ENCODE results near the gene USP10. TPM values are rescaled to one million over a fixed set of nuclear protein-coding genes. Genes with fewer than 3 reads are reported as not detected.

Gene USP10
- total and polyA plus RNA-seq, 4 donors, result 28.2 to 46.1 (median 42.0) TPM

DNA sequence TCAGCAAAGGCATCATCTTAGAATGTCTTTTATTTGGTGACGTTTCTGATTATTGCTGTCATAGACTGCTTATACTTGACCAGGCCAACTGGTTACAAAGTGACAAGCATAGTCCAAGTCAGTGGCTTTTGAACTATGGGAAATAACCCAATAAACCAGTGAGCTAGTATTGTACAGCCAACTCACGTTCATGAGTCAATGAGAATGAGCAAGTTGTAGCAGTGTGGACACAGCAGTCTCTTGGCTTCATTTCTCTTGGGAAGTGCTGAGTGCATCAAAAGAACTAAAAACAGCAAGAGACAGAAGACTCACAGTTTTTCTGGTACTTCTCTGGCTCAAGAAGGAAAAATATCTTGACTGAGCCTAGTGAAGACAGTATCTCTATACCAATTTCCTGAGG is 83.0 kb downstream of the USP10 start:
- H3K27me3 ChIP-seq (ENCODE audit: control insufficient read depth in 4 of 4, insufficient read depth in 4 of 4, low read length in 3 of 4), result no peaks in the 10 kb centered on the region
- H3K9me3 ChIP-seq (ENCODE audit: control insufficient read depth in 4 of 4, low read length in 3 of 4), result no peaks in the 10 kb centered on the region
- H3K9ac ChIP-seq (ENCODE audit: low read depth in 1 of 2, low read length in 2 of 2), result no peak overlapping the region
- H3K36me3 ChIP-seq (ENCODE audit: control insufficient read depth in 4 of 4, insufficient read depth in 3 of 4, low read depth in 1 of 4, low read length in 3 of 4), result peaks cover 2 to 12% (median 6%) of the 10 kb centered on the region in 4 donors
- TF ChIP-seq HNF4G (IDR thresholded peaks at IDR 0.05), result no peak
- no peak for TF ChIP-seq RAD21 (IDR thresholded peaks at IDR 0.05)
- no peak for TF ChIP-seq SP1 (IDR thresholded peaks at IDR 0.05)
- TF ChIP-seq FOXA1 (IDR thresholded peaks at IDR 0.05), result no peak
- TF ChIP-seq, protein P1, sequence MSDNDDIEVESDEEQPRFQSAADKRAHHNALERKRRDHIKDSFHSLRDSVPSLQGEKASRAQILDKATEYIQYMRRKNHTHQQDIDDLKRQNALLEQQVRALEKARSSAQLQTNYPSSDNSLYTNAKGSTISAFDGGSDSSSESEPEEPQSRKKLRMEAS (IDR thresholded peaks at IDR 0.05), result no peak
- TF ChIP-seq NR2F2 (IDR thresholded peaks at IDR 0.05), result no peak
- no peak for TF ChIP-seq FOXA2 (IDR thresholded peaks at IDR 0.05)
- TF ChIP-seq, protein P2, sequence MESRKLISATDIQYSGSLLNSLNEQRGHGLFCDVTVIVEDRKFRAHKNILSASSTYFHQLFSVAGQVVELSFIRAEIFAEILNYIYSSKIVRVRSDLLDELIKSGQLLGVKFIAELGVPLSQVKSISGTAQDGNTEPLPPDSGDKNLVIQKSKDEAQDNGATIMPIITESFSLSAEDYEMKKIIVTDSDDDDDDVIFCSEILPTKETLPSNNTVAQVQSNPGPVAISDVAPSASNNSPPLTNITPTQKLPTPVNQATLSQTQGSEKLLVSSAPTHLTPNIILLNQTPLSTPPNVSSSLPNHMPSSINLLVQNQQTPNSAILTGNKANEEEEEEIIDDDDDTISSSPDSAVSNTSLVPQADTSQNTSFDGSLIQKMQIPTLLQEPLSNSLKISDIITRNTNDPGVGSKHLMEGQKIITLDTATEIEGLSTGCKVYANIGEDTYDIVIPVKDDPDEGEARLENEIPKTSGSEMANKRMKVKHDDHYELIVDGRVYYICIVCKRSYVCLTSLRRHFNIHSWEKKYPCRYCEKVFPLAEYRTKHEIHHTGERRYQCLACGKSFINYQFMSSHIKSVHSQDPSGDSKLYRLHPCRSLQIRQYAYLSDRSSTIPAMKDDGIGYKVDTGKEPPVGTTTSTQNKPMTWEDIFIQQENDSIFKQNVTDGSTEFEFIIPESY (IDR thresholded peaks at IDR 0.05), result no peak
- no peak for TF ChIP-seq TAF1 (conservative IDR thresholded peaks at IDR 0.05)
- TF ChIP-seq RXRA (IDR thresholded peaks at IDR 0.05), result no peak
- no peak for TF ChIP-seq EGR1 (IDR thresholded peaks at IDR 0.05; ENCODE audit: low read depth in 2 of 2)
- no peak overlapping the region for H3K4me3 ChIP-seq (ENCODE audit: low read depth in 1 of 3, low read length in 3 of 3)
- DNase-seq (ENCODE audit: low spot score), result no peak
- no peaks in the 10 kb centered on the region for H3K4me1 ChIP-seq (ENCODE audit: control insufficient read depth in 4 of 4, insufficient read depth in 4 of 4, low read length in 3 of 4)
- 62% methylated on average over 2 of the region's 2 CpGs for WGBS
- H3K27ac ChIP-seq (ENCODE audit: low read depth in 1 of 2, low read length in 2 of 2), result no peak overlapping the region

DNA sequence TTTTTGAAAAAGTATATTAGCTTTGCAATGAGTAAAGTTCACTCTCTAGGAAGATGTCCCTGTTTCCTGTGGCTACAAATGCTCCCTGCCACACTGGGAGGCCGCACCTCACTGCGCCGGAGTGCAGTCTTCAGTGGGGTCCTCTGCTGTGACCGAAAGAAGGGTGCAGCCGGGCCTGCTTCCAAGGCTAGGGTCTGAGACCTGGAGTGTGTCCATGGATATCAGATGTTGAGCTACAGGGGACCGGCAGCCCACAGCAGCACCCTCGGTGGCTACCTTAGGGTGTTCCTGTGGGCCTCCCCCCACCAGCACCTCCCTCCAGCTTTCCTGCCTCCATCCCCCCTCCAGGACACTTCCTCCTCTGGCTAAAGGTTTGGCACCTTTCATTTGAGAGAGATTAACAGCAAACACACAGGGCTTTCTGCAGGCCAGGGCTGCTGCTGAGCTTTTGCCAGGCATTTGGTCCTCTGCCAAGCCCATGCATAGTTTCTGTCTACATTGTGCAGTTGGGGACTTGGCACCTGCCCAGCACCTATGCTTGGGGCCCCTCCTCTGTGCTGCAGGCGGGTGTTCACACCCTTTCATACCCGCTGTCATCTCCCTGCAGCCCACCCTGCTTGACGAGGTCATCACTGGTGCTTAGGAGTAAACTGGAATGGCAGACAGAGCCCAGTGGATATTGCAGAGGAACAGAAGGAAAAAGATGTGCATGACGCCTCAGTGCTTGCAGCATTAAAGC is 86.2 kb downstream of the USP10 start:
- H3K9ac ChIP-seq (ENCODE audit: low read depth in 1 of 2, low read length in 2 of 2), result no peak overlapping the region
- no peak overlapping the region for H3K4me3 ChIP-seq (ENCODE audit: low read depth in 1 of 3, low read length in 3 of 3)
- H3K4me1 ChIP-seq (ENCODE audit: control insufficient read depth in 4 of 4, insufficient read depth in 4 of 4, low read length in 3 of 4), result no peaks in the 10 kb centered on the region
- H3K9me3 ChIP-seq (ENCODE audit: control insufficient read depth in 4 of 4, low read length in 3 of 4), result no peaks in the 10 kb centered on the region
- 80% methylated on average over 11 of the region's 11 CpGs for WGBS
- TF ChIP-seq FOXA1 (IDR thresholded peaks at IDR 0.05), result no peak
- TF ChIP-seq, protein P3, sequence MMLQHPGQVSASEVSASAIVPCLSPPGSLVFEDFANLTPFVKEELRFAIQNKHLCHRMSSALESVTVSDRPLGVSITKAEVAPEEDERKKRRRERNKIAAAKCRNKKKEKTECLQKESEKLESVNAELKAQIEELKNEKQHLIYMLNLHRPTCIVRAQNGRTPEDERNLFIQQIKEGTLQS (IDR thresholded peaks at IDR 0.05), result no peak
- no peak for TF ChIP-seq RAD21 (IDR thresholded peaks at IDR 0.05)
- TF ChIP-seq, protein P4, sequence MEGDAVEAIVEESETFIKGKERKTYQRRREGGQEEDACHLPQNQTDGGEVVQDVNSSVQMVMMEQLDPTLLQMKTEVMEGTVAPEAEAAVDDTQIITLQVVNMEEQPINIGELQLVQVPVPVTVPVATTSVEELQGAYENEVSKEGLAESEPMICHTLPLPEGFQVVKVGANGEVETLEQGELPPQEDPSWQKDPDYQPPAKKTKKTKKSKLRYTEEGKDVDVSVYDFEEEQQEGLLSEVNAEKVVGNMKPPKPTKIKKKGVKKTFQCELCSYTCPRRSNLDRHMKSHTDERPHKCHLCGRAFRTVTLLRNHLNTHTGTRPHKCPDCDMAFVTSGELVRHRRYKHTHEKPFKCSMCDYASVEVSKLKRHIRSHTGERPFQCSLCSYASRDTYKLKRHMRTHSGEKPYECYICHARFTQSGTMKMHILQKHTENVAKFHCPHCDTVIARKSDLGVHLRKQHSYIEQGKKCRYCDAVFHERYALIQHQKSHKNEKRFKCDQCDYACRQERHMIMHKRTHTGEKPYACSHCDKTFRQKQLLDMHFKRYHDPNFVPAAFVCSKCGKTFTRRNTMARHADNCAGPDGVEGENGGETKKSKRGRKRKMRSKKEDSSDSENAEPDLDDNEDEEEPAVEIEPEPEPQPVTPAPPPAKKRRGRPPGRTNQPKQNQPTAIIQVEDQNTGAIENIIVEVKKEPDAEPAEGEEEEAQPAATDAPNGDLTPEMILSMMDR (IDR thresholded peaks at IDR 0.05; ENCODE audit: low read depth, low read length, missing input control), result no peak
- no peak for TF ChIP-seq YY1 (IDR thresholded peaks at IDR 0.05)
- no peaks in the 10 kb centered on the region for H3K36me3 ChIP-seq (ENCODE audit: control insufficient read depth in 4 of 4, insufficient read depth in 3 of 4, low read depth in 1 of 4, low read length in 3 of 4)
- no peak overlapping the region for H3K27ac ChIP-seq (ENCODE audit: low read depth in 1 of 2, low read length in 2 of 2)
- H3K27me3 ChIP-seq (ENCODE audit: control insufficient read depth in 4 of 4, insufficient read depth in 4 of 4, low read length in 3 of 4), result no peaks in the 10 kb centered on the region
- no peak for DNase-seq (ENCODE audit: low spot score)

Measured in liver (tissue), 9 donors.